HG02973 (cell line): Measurements from ENCODE around the gene KLF15.

Experiments
- ATAC-seq: cut with Tn5 transposase; IDR thresholded peaks from one replicate; pipeline ENCODE4 v1.9.1; 2021; ENCODE audit warnings: moderate library complexity; ENCODE audit not compliant: unreplicated experiment

Gene KLF15

DNA sequence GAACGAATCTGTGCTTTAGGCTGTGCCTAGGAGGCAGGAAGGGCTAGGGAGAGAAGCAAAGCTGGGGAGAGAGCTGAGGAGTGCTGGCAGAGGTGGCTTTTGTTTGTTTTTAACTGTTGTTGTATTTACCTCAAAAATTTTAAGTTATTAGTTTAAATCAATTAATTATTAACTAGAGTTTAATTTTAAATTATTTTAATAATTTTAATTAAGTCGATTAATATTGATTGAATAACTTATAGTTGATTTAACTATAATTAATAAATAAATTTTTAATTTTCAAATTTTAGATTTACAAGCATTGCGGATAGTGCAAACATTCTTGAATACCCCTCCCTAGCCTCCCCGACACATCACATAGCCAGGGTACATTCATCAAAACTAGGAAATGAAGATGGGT lies 30.6 kb downstream of the KLF15 start:
- ATAC-seq: no peak

DNA sequence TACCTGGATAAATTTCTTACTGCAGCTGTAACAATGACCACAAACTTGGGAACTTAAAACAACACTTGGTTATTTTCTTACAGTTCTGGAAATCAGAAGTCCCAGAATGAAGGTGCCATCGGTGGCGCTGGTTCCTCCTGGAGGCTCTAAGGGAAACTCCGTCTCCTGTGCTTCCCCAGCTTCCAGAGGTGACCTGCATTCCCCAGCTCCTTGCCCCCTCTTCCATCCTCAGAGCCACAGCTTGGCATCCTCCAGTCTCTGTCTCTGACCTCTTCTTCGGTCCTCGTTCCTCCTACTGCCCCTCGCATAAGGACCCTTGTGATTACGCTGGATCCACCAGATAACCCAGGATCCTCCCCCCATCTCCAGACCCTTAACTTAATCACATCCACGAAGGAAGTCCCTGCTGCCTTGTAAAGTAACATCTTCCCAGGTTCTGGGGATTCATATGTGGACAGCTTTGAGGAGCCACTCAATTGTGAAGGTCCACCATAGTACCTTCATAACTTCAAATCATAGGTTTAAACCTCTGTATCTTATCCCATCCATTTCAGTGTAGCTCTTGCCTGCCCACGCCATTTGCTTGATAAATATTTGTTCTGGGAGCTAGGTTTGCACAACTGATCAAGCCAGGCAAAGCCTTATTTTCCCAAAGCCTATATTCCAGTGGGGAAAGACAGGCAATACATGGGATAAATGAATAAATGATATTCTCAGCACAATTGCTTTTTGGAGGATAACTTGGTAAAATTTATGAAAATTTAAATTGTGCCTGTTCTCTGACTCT lies 34.8 kb downstream of the KLF15 start:
- ATAC-seq: no peak

GRCh38 chr3:126321490-126321889 lies 35.7 kb downstream of the KLF15 start:
- no peak for ATAC-seq

GRCh38 chr3:126320517-126321293 lies 36.5 kb downstream of the KLF15 start:
- ATAC-seq: no peak

DNA sequence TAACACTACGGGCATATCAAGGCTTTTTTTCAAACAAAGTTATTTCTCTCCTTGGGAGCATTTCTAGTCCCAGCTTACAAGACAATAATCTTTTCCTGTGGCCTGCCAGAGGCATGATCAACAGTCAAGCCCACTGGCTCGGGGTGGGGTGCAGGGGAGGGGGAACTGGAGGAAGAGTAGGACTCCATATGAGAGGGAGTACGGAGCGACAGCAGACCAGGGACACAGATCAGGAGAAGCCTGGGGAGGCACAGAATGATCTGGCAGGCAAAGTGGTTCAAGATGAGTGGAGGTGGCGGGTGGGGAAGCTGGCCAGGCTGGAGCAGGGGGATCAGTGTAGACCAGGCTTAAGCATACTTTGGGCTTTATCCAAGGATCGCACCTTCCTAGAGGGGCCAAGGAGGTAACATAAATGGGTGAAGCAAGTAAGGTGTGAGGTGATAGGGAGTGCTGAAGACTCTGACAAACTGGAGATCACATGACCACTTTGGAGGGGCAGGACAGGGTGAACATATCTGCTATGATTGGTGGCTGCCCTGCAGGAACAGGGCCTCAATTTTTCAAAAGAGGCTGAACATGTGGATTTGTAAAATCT lies 37.4 kb downstream of the KLF15 start:
- ATAC-seq: no peak

GRCh38 chr3:126317029-126317996 lies 39.9 kb downstream of the KLF15 start:
- no peak for ATAC-seq

DNA sequence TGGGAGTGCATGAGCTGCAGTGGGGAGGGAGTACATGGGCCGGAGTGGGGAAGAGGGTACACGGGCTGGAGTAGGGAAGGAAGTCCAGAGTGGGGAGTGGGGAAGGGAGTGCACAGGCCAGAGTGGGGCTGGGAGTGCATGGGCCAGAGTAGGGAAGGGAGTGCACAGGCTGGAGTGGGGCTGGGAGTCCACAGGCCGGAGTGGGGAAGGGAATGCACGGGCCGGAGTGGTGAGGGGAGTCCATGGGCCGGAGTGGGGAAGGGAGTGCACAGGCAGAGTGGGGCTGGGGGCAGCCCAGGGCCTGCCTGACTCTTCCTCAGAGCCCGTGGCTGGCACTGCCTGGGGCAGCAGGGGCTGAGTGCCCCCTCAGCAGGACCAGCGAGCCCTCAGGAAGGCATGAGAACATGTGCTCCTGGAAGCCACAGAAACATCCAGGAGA lies 40.7 kb downstream of the KLF15 start:
- no peak for ATAC-seq

GRCh38 chr3:126316031-126316461 lies 41.2 kb downstream of the KLF15 start:
- ATAC-seq: no peak

GRCh38 chr3:126314790-126315658 lies 42.2 kb downstream of the KLF15 start:
- no peak for ATAC-seq

- ATAC-seq: no peak
Measured at GRCh38 chr3:126314305-126314789, 42.9 kb downstream of the KLF15 start.

- no peak for ATAC-seq
Measured at GRCh38 chr3:126313580-126314304, 43.5 kb downstream of the KLF15 start.

DNA sequence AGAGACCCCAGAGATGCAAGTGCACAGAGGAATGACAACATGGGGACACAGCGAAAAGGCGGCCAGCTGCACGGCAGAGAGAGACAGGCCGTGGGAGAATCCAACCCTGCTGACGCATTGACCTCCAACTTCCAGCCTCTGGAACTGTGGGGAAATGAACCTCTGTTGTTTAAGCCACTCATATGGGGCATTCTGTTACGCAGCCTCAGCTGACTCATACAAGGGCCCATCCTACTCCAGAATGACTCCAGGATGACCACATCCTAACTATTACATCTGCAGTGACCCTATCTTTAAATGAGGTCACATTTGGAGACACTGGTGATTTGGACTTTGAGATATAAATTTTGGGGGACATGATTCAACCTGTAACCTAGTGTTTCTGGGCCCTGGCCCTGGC lies 44.0 kb downstream of the KLF15 start:
- ATAC-seq: no peak

DNA sequence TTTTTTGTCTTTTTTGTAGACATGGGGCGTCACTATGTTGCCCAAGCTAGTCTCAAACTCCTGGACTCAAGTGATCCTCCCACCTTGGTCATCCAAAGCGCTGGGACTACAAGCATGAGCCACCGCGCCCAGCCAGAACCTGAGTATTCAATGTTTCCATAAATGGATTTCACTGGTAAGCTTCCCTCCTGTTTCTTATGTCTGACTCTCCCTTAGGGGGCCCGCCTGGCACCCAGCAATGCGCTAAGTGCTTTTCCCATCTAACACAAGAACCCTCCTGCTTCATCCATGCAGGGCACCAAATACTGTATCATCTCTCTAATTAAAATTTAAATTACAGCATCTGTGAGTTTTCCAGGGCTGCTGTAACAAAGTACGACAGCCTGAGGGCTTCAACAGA lies 44.9 kb downstream of the KLF15 start:
- ATAC-seq: no peak

DNA sequence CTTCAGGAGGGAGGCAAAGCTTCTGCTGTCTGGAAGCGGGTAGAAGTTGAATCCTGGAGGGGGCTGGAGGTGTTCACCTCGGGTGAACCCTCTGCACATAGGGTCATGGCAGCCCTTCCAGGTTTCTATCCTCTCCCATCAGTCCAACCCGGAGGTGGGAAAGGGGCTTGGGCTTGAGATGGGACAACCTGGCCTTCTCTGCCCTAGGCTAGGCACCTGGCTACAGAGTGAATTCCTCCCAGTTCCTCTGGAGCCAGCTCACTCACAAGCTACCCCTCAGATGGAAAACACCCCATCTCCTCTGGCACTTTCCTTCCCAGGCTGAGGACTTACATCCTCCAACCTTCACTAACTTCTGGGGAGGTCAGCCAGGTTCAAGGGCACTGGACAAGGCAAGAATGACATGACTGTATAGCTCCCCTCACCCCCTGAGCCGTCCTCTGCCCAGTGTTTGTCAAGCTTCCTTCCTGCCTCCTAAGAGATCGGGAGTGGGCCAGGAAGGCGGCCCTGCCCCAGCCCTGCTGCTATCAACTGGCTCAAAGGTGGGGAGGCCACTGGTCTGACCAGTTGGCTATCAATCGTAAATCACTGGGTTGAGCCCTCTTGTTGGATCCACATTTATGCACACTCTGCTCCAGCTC lies 45.8 kb downstream of the KLF15 start:
- ATAC-seq: no peak

DNA sequence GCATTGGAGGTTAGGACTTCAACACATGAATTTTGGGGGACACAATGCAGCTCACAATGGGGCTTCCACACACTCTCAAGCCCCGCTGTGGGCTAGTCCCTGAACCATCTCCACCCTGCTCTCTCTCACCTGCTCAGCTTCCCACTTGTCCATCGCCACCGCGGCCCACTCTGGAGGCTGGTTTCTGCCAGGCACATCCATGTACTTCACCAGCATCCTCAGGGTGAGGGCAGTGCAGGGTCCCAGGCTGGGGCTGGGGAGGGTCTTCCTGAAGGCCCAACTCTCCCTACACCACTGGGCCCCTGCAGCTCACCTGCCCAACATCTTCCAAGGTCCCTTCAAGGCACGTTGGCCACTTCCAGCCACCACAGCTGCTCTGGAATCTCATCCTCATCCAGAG lies 46.4 kb downstream of the KLF15 start:
- no peak for ATAC-seq

- no peak for ATAC-seq
Measured at GRCh38 chr3:126309861-126310655, 47.1 kb downstream of the KLF15 start.

GRCh38 chr3:126309165-126309564 lies 48.0 kb downstream of the KLF15 start:
- ATAC-seq: no peak
